Kidney glomerular epithelial cell (primary cell): ENCODE results near the gene FAIM.
A peak's percentile ranks its signal among the peaks of the same experiment; 100 is the strongest.
"Not testable (repeated sequence)": the region's sequence is repeated elsewhere in the genome, so short reads cannot be mapped to it uniquely, and the experiment has no call there.

Experiments used
- DNase-seq: peaks from one replicate; lab custom pipeline; 2025; lab: John Stamatoyannopoulos, UW

FAIM gene, protein sequence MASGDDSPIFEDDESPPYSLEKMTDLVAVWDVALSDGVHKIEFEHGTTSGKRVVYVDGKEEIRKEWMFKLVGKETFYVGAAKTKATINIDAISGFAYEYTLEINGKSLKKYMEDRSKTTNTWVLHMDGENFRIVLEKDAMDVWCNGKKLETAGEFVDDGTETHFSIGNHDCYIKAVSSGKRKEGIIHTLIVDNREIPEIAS

DNA sequence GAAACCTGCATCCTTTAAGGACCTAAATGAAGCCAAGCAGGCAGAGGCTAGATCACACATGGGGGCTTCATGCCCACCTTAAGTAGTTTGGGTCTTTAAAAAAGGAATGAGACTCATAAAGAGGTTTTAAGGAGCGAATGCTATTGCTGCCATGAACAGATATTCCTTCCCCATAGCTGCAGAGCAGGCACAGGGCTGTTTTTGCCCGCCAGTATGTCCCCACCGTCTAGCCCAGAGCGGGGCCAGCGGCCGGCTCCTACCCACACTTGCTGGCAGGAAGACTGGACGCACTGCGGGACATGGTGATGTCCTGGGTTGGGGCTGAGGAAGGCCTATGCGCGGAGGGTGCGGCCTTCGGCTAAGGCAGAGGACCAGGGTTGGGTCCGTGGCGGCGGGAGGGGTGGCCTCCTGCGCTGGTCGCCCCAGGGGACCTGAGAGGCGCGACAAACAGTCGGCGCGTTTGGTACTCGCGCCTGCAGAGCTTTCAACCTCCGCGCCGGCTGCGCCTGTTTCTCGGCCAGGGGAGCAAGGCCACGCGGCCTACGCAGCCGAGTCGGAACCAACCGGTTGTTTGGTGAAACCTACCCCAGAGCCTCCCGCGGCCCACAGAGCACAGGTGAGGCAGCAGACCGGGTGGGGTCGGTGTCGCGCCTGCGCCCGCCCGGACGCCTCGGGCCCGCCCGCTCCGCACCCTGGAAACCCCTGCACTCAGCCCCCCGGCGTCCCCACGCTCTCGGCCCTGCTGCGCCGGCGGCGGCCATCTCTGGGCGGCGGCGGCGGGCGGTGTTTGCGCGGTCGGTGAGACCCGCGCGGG lies at the start of gene FAIM:
TSS of gene FAIM (plus strand) at position 450 of the 814 bp plus-strand sequence. CDS start 10,956 bp downstream, outside the sequence.
- peak; percentile 10 for DNase-seq

DNA sequence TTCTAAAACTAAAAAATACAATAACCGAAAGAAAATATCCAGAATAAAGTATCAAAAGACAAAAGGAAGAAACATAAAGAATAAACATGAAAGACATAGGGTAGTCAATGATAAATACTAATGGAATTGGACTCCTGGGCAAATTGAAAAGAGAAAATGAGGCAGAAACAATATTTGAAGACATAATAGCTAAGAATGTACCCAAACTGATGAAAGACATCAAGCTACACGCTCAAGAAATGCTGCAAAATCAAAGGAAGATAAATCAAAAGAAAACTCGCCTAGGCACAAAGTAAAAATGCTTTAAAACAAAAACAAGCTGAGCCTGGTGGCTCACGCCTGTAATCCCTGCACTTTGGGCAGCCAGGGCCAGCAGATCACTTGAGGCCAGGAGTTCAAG lies 49.4 kb upstream of the FAIM start:
- no peak for DNase-seq

DNA sequence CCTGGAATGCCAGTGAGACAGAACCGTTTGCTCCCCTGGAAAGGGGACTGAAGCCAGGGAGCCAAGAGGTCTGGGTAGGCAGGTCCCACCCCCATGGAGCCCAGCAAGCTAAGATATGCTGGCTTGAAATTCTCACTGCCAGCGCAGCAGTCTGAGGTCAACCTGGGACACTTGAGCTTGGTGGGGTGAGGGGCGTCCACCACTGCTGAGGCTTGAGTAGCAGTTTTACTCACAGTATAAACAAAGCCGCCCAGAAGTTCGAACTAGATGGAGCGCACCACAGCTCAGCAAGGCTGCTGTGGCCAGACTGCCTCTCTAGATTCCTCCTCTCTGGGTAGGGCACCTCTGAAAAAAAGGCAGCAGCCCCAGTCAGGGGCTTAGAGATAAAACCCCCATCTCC lies 48.1 kb upstream of the FAIM start:
- DNase-seq = no peak

DNA sequence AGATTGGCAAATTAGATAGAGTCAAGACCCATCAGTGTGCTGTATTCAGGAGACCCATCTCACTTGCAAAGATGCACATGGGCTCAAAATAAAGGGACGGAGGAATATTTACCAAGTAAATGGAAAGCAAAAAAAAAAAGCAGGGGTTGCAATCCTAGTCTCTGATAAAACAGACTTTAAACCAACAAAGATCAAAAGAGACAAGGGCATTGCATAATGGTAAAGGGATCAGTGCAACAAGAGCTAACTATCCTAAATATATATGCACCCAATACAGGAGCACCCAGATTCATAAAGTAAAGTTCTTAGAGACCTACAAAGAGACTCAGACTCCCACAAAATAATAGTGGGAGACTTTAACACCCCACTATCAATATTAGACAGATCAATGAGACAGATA lies 45.7 kb upstream of the FAIM start:
- DNase-seq = not testable (repeated sequence)

DNA sequence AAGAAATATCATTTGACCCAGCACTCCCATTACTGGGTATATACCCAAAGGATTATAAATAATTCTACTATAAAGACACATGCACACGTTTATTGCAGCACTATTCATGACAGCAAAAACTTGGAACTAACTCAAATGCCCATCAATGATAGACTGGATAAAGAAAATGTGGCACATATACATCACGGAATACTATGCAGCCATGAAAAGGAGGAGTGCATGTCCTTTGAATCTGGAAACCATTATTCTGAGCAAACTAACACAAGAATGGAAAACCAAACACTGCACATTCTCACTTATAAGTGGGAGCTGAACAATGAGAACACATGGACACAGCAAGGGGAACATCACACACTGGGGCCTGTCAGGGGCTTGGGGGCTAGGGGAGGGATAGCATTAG lies 42.3 kb upstream of the FAIM start:
- DNase-seq = not testable (repeated sequence)

DNA sequence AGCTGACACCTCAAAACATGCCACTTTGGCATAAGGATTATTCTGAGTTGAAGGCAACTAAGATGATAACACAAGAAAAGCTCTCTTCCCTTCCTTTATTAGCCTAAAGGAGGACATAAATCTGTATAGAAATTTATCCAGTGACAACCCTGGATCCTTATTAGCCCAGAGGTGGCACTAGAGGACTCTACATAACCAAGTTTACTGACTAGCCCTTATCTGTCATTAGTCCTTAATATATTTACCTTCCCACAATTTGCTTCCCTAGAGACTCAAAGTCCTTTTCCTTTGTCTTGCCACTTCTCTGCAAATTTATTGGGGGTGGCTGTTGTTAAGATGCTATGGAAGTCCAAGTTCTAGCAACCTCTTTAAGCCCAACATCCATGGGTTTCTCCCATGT lies 41.2 kb upstream of the FAIM start:
- DNase-seq = no peak

DNA sequence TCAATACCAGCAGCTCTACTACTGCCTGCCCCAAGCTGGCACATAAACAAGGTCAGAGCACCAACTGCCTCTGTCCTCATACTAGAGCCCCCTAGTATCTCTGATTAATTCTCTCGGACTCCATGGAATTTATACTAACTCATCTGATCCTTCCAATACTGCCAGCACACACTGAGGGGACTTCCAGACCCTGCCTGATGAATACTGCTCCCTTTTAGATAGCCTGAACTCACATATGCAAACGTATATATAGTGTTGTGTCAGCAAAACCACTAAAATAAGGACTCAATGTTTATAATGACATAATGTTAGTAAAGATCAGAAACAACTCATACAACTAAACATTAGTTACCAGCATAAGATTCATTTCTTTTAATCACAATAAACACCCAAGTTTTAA lies 39.5 kb upstream of the FAIM start:
- DNase-seq = no peak

DNA sequence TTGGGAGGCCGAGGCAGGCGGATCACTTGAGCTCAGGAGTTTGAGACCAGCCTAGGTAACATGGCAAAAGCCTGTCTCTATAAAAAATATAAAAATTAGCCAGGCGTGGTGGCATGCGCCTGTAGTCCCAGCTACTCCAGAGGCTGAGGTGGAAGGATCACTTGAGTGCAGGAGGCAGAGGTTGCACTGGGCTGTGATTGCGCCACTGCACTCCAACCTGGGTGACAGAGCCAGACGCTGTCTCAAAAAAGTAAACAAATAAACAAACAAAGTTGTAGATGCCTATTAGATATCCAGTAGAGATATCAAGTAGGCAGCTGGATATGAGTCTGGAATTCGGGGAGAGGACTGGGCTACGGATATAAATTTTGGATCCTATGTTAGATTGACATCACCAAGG lies 38.9 kb upstream of the FAIM start:
- DNase-seq = not testable (repeated sequence)

DNA sequence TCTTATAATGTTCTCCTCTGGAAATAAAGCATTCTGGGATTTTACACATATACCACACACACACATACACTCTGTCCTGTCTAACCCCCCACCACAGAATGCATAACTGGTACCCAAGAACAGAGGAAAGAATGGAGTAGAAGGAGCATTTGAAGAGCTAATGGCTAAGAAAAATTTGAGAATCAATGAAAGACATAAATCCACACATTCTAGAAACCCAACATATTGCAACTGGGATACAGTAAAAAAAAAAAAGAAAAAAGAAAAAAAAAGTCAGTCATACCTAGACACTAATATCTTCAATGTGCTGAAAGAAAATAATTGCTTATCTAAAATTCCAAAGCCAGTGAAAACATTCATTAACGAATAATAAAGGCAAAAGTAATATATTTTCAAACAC lies 35.4 kb upstream of the FAIM start:
- no peak for DNase-seq

DNA sequence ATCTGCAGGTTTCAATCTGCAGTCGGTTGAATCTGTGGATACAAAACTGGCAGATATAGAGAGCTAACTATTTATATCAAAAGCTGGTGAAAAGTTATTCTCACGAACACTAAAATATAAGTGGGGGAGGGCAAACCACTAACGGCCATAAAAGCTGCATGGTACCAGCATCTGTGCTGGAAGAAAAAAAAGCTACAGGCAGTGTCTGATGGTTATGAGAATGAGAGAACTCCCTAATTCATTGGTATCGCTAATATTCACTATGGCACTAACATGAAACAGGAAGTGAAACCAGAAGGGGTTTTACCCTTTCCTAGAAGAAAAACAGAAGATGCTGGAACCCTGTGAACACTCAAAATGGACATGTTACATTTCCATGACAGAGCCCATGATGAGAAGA lies 30.4 kb upstream of the FAIM start:
- no peak for DNase-seq

DNA sequence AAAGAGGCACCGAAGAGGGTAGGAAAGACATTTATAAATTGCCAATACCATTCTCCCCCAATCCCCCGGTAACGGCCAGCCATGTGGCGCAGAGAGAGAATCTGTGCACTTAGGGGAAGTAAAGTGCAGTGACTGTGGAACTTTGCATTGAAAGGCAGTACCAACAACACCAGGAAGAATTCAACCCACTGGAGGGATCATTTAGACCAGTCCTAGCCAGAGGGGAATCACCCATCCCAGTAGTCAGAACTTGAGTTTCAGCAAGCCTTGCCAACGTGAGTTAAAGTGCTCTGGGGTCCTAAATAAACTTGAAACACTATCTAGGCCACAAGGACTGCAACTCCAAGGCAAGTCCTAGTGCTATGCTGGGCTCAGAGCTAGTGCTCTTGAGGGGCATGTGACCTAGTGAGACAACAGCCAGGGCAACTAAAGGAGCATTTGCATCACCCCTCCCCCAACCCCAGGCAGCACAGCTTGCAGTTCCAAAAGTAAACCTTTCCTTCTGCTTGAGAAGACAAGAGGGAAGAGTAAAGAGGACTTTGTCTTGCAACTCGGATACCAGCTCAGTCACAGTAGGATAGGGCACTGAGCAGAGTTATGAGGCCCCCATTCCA lies 29.5 kb upstream of the FAIM start:
- DNase-seq = no peak

DNA sequence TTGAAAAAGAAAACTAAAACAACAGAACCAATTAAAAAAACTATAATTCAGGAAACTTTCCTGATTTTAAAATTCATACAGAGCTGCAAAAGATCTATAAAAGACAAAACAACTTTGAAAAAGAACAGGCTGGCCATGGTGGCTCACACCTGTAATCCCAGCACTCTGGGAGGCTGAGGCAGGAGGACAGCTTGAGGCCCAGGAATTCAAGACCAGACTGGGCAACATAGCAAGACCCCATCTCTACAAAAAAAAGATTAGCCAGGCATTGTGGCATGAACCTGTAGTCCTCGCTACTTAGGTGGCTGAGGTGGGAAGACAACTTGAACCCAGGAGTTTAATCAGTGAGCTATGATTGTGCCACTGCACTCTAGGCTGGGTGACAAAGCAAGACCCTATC lies 21.2 kb upstream of the FAIM start:
- no peak for DNase-seq

DNA sequence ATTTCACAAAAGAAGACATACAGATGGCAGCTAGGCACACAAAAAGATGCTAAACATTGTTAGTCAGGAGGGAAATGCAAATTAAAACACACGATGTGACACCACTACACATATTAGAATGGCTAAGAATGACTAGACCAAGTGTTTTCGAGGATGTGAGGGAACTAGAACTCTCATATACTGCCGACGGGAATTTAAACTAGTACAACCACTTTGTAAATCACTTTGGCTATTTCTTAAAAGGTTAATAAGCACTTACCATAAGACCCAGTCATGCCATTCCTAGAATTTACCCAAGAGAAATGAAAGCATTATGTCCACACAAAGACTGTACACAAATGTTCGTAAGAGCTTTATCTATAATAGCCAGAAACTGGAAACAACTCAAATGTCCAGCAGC lies 20.1 kb upstream of the FAIM start:
- DNase-seq = no peak

DNA sequence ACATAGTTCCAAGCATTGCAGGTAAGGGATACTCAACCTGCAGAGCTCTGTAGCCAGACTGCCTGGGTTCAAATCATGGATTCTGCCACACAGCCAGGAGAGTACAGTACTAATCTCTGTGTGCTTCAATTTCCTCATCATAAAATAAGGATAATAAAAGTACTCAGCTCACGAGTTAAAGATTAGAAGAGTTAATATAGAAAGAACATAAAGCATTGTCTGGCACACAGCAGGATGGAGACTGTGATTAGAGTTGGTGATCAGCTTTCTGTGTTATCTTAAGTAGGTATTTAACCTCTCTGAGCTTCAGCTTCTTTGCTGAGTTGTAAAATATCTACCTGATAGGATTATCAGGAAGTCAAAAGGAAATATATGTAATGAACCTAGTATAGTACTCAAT lies 17.2 kb upstream of the FAIM start:
- no peak for DNase-seq

DNA sequence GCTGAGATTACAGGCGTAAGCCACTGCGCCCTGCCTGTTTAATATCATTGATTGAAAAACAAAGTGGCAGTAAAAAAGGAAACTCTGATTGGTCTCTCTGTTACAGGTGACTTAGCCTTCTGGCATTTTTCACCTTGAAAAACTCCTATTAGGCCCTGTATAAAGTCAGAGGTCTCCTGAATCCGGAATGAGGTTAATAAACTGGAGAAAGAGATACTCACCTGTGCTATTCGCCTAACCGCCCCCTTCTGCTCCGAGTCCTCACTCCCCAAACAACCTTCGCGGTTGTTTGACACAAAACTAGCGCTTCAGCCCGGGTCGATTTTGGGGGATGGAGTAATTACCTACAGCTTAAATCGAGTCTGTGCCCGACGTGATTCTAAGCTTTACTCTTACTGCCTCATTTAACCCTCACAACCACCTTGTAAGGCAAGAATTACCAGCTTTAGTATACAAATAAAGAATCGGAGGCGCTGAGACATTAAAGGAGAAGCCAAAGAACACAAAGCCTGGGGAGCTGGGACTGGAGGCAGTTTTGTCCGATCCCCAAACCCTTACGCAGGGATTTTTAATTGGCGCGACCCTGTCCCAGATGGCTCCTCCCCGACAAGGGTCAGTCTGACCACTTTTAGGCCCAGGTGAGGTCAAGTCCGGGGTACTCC lies 15.0 kb upstream of the FAIM start:
- DNase-seq = no peak

DNA sequence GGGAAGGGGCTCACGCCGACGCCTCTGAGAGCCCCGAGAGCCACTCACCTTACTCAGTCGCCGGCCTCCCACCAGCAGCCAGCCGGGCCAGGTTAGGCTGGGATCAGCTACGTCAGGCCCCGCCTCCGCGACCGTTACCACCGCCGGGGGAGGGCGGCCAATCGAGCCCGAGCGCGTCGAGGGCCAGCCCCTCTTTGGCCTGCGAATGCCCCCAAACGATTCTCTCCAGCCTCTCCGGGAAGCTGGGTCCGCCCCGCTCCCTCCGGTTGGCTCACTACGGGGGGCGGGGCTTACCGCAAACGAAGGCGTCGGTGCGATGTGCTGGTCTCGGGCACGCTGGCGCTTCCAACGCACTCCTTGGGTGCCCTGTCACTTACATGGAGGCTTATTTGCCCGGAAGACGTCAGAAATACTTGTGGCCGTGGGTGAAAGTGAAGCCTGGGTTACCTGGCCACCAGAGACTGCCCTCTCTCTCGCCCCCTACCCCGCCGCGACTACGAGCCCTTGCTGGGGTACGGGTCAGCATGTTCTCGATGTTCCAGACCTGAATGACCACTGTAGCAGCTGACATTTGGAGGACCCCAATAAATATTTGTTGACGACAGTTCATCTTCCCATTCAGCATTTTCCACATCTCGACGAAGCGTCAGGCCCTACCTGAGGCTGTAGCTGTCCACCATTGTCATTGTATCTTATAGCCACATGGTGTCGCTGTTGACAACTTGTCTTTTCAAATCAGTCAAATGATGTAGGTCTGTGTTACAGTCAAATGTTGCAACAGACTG lies 14.2 kb upstream of the FAIM start, which contains the start of gene CEP70:
TSS of gene CEP70 (minus strand) at position 111 of the 785 bp plus-strand sequence. CDS start 21,333 bp downstream, outside the sequence.
- no peak for DNase-seq

DNA sequence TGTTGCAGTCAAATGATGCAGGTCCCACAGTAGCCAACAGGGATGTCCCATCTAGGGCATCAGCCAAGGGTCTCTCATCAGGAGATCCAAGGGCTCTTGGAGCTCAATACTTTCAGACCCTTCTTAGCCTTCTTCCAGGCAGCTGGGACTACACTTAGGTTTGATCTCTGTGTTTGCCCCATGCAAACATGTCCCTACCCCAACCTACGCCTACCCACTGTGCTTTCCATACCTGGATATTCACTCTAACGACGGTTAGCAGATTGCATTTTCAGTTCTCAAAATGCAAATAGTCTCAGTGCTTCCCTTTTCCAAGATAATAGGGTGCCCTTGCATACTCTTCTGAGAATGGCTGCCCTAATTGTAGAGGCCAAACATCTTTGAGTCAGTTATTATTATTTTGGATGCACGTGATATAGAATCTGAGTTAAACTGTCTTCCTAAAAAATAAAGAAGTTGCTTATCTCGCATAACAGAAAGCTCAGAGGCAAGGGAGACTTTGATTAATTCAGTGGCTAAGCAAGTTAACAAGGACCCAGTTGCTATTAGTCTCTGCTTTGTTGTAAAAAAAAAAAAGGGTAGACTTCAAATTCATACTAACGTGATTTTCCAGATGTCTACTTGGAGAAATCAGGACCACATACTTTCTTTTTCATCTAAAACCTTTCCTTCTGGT lies 13.5 kb upstream of the FAIM start:
- no peak for DNase-seq

DNA sequence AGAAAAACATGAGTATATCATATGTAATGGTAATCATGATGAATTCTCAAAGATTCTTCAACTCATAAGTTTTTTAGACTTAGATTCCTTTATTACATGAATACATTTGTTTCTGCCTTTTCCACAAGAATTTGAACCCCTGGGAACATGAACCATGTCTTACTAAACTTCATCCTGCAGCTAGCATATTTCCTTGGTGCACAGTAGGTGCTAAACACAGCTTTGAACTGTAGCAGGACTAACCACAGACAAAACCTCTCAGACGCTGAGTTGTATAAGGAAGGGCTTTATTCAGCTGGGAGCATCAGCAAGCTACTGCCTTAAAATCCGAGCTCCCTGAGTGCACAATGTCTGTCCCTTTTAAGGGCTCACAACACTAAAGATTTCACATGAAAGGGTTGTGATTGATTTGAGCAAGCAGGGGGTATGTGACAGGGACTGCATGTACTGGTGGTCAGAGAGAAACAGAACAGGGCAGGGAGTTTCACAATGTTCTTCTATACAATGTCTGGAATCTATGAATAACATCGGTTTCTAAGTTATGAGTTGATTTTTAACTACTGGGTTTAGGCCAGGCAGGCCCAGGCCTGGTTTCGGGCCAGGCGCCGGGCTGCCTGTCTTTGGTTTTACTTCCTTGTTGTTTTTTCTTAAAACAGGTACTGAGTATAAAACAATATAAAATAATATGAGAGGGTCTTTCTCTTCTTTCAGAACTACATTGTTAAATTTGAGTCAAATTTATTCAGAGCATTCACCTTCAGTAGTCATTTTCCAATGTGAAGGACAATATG lies 11.2 kb upstream of the FAIM start:
- not testable (repeated sequence) for DNase-seq

DNA sequence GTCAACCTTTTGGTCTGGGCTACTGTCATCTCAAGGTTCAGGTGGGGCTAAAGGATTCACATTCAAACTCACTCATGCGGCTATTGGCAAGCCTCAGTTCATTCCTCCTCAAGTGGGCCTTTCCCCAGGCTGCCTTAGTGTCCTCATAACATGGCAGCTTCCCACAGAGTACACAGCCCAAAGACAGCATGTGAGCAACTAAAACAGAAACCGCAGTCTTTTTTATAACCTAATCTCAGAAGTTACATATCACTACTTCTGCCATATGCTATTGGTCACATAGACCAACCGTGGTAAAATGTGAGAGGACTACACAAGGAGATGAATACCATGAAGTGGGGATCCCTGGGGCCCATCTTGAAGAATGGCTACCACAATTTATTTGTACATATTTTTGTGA lies 10.0 kb upstream of the FAIM start:
- no peak for DNase-seq

DNA sequence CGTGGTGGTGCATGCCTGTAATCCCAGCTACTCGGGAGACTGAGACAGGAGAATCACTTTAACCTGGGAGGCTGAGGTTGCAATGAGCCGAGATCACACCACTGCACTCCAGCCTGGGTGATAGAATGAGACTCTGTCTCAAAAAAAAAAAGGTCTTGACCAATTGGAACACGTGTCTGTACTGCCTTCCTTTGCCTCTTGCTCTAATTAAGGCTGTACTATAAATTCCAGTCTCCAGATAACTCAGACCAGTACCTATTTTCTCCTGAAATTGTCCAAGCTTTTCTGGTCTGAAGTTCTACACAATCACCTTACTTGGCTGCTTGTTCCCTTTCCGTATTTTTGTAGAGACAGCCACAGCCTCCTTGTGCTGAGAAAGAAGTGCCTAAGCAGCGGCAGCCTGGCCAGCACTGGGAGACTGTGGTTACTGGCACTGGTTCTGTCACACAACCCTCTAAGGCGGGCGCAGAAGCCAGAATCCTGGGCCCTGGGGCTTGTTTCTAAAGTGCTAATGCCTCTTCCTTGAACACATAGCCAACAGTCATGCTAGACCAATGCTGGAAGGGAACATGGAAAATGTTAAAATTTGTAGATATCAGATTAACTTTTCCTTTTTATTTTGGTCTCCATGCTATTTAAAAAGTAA lies 8.3 kb upstream of the FAIM start:
- DNase-seq = no peak
